Caco-2 (cell line): ENCODE results near the gene RUFY2. TPM values are rescaled to one million over a fixed set of nuclear protein-coding genes. Genes with fewer than 3 reads are reported as not detected.

ENCODE experiments used
- BruUV-seq: library from RNA; stranded (reverse); fragments of 400-500 nt; replicated peaks from 2 replicates; lab custom pipeline; 2021; lab: Mats Ljungman, UMichigan
- CTCF ChIA-PET: fragments of 300-600 bp; sonication (Branson Sonifier 250); formaldehyde crosslinking; loops from one replicate; lab custom pipeline; 2022; ENCODE audit warnings: antibody characterized with exemption; lab: Charles Lee
- POLR2A ChIA-PET: fragments of 300-600 bp; sonication (Branson Sonifier 250); formaldehyde crosslinking; loops from one replicate; lab custom pipeline; 2022; ENCODE audit warnings: antibody characterized with exemption; lab: Charles Lee
- DNase-seq, 2 experiments: peaks; one replicate each; pipeline versions ENCODE4 v3.0.0 to v3.0.0-alpha.2; 2020 to 2022
- H3K27me3 ChIP-seq: replicated peaks from 2 replicates; pipeline ENCODE4 v1.6.0; 2011; ENCODE audit warnings: low read length; ENCODE audit not compliant: control insufficient read depth, insufficient read depth
- H3K36me3 ChIP-seq: 2 replicates; pipeline ENCODE4 v1.5.1; 2011; ENCODE audit warnings: low read length; ENCODE audit not compliant: control insufficient read depth, insufficient read depth
- H3K4me1 ChIP-seq: fragments of 250-450 bp; sonication (Bioruptor Pico); 2 replicates; pipeline ENCODE4 v1.5.1; 2020; ENCODE audit warnings: mild to moderate bottlenecking
- H3K4me3 ChIP-seq: 2 replicates; pipeline ENCODE4 v1.5.1; 2011; ENCODE audit warnings: low read depth, mild to moderate bottlenecking, control low read depth, low read length
- H3K9me3 ChIP-seq: fragments of 250-450 bp; sonication (Bioruptor Pico); 2 replicates; pipeline ENCODE4 v1.5.1; 2020; ENCODE audit warnings: mild to moderate bottlenecking, moderate library complexity
- H3K27ac Mint-ChIP-seq: one replicate; pipeline ENCODE4 v1.8.0; 2022; ENCODE audit warnings: mixed read lengths; ENCODE audit not compliant: unreplicated experiment
- H3K27me3 Mint-ChIP-seq: one replicate; pipeline ENCODE4 v1.8.0; 2022; ENCODE audit warnings: mixed read lengths; ENCODE audit not compliant: insufficient read depth, unreplicated experiment
- H3K36me3 Mint-ChIP-seq: one replicate; pipeline ENCODE4 v1.8.0; 2022; ENCODE audit warnings: mild to moderate bottlenecking, mixed read lengths; ENCODE audit not compliant: insufficient read depth, unreplicated experiment
- H3K4me1 Mint-ChIP-seq: one replicate; pipeline ENCODE4 v1.8.0; 2022; ENCODE audit warnings: low read depth, mixed read lengths; ENCODE audit not compliant: unreplicated experiment
- H3K4me3 Mint-ChIP-seq: one replicate; pipeline ENCODE4 v1.8.0; 2022; ENCODE audit warnings: mild to moderate bottlenecking, moderate library complexity, mixed read lengths; ENCODE audit not compliant: unreplicated experiment
- H3K9me3 Mint-ChIP-seq: one replicate; pipeline ENCODE4 v1.8.0; 2022; ENCODE audit warnings: mixed read lengths; ENCODE audit not compliant: unreplicated experiment
- CTCF ChIP-seq, 2 experiments: fragments of 200-600 bp in 1 of 2; IDR thresholded peaks; 1 replicate in 1 of 2; 2 replicates in 1 of 2; pipeline versions ENCODE4 v1.5.1 to v1.8.0; 2011 to 2022; ENCODE audit warnings: antibody characterized with exemption in 1 of 2, control low read depth in 1 of 2, inconsistent platforms in 1 of 2, low read depth in 1 of 2, low read length in 1 of 2, mild to moderate bottlenecking in 1 of 2, moderate library complexity in 1 of 2; ENCODE audit not compliant: insufficient read depth in 1 of 2, severe bottlenecking in 1 of 2, unreplicated experiment in 1 of 2
- intact Hi-C: fragments of 100-400 bp; cut with micrococcal nuclease; formaldehyde crosslinking; loops from one replicate; pipeline ENCODE4 v1.10.0; 2022; ENCODE audit not compliant: unreplicated experiment
- total RNA-seq: library from RNA; stranded (reverse); gene quantifications from 2 replicates; pipeline ENCODE4 v1.2.3, GENCODE V29; 2022

RUFY2 gene
- total RNA-seq, 1 experiment from 2014 or later: 44.0 TPM

- Histone ChIP-seq H3K4me1 (no peaks in the 10 kb centered on the region), H3K36me3 (peaks cover 7% of the 10 kb centered on the region), H3K27me3 (no peaks in the 10 kb centered on the region), H3K4me3 (no peak overlapping the region), H3K9me3 (no peaks in the 10 kb centered on the region)
- Mint-ChIP-seq H3K27me3 (no peaks in the 10 kb centered on the region), H3K36me3 (peaks cover 69% of the 10 kb centered on the region), H3K4me3 (no peak overlapping the region), H3K4me1 (no peaks in the 10 kb centered on the region), H3K27ac (no peak overlapping the region), H3K9me3 (no peaks in the 10 kb centered on the region)
- no TSS peak for BruUV-seq
- ChIA-PET POLR2A (no interaction called here), CTCF (no interaction called here)
- intact Hi-C loops: no loop called here
- no peak for DNase-seq
- TF ChIP-seq CTCF (IDR thresholded peaks at IDR 0.05; ENCODE audit: insufficient read depth in 1 of 2, low read depth in 1 of 2, low read length in 1 of 2, severe bottlenecking in 1 of 2, unreplicated experiment in 1 of 2): no peak
These were observed 41.5 kb downstream of the RUFY2 start for GRCh38 chr10:68365611-68366010.

GRCh38 chr10:68364101-68364886, 42.8 kb downstream of the RUFY2 start:
- no TSS peak for BruUV-seq
- H3K9me3 ChIP-seq: no peaks in the 10 kb centered on the region
- no peaks in the 10 kb centered on the region for H3K27me3 ChIP-seq
- ChIA-PET POLR2A (no interaction called here), CTCF (no interaction called here)
- H3K4me3 ChIP-seq: no peak overlapping the region
- H3K4me1 Mint-ChIP-seq: no peaks in the 10 kb centered on the region
- intact Hi-C loops: no loop called here
- H3K36me3 Mint-ChIP-seq: peaks cover 65% of the 10 kb centered on the region
- no peak overlapping the region for H3K27ac Mint-ChIP-seq
- H3K27me3 Mint-ChIP-seq: no peaks in the 10 kb centered on the region
- H3K36me3 ChIP-seq: peaks cover 7% of the 10 kb centered on the region
- DNase-seq: no peak
- no peak overlapping the region for H3K4me3 Mint-ChIP-seq
- no peak for TF ChIP-seq CTCF (IDR thresholded peaks at IDR 0.05; ENCODE audit: insufficient read depth in 1 of 2, low read depth in 1 of 2, low read length in 1 of 2, severe bottlenecking in 1 of 2, unreplicated experiment in 1 of 2)
- H3K4me1 ChIP-seq: no peaks in the 10 kb centered on the region
- no peaks in the 10 kb centered on the region for H3K9me3 Mint-ChIP-seq

- no peak for TF ChIP-seq CTCF (IDR thresholded peaks at IDR 0.05; ENCODE audit: insufficient read depth in 1 of 2, low read depth in 1 of 2, low read length in 1 of 2, severe bottlenecking in 1 of 2, unreplicated experiment in 1 of 2)
- Histone ChIP-seq H3K4me1 (no peaks in the 10 kb centered on the region), H3K27me3 (no peaks in the 10 kb centered on the region), H3K9me3 (no peaks in the 10 kb centered on the region), H3K36me3 (peaks cover 2% of the 10 kb centered on the region; the same call in 1 of the 2 replicates), H3K4me3 (no peak overlapping the region)
- CTCF ChIA-PET: no interaction called here
- H3K36me3 Mint-ChIP-seq: peaks cover 70% of the 10 kb centered on the region
- H3K4me1 Mint-ChIP-seq: no peaks in the 10 kb centered on the region
- no peaks in the 10 kb centered on the region for H3K9me3 Mint-ChIP-seq
- POLR2A ChIA-PET: no interaction called here
- no peaks in the 10 kb centered on the region for H3K27me3 Mint-ChIP-seq
- H3K27ac Mint-ChIP-seq: no peak overlapping the region
- no peak for DNase-seq
- H3K4me3 Mint-ChIP-seq: no peak overlapping the region
- BruUV-seq: no TSS peak
- intact Hi-C loops: no loop called here
These were observed 44.5 kb downstream of the RUFY2 start for GRCh38 chr10:68362590-68362989.
